Liver (tissue), 9 donors: ENCODE results near the gene EPB42. TPM values are rescaled to one million over a fixed set of nuclear protein-coding genes. Genes with fewer than 3 reads are reported as not detected.

Experiments
- DNase-seq: peaks from one replicate; pipeline ENCODE4 v3.0.0-alpha.2; 2017; ENCODE audit warnings: low spot score
- H3K27ac ChIP-seq, 2 donors: one replicate each; pipeline ENCODE4 v1.7.0; 2013; ENCODE audit warnings: inconsistent platforms in 2 of 2, low read length in 2 of 2, control low read depth in 1 of 2, low read depth in 1 of 2, mild to moderate bottlenecking in 1 of 2
- H3K27me3 ChIP-seq, 4 donors: one replicate each; pipeline versions ENCODE4 v1.6.1 to v1.7.0; 2013; ENCODE audit warnings: low read length in 3 of 4, inconsistent platforms in 1 of 4, mild to moderate bottlenecking in 1 of 4, moderate library complexity in 1 of 4; ENCODE audit not compliant: control insufficient read depth in 4 of 4, insufficient read depth in 4 of 4
- H3K36me3 ChIP-seq, 4 donors: one replicate each; pipeline versions ENCODE4 v1.6.1 to v1.7.0; 2013; ENCODE audit warnings: low read length in 3 of 4, mild to moderate bottlenecking in 3 of 4, low read depth in 1 of 4, moderate library complexity in 1 of 4; ENCODE audit not compliant: control insufficient read depth in 4 of 4, insufficient read depth in 3 of 4
- H3K4me1 ChIP-seq, 4 donors: one replicate each; pipeline versions ENCODE4 v1.6.1 to v1.7.0; 2013; ENCODE audit warnings: low read length in 3 of 4, mild to moderate bottlenecking in 3 of 4, moderate library complexity in 1 of 4; ENCODE audit not compliant: control insufficient read depth in 4 of 4, insufficient read depth in 4 of 4
- H3K4me3 ChIP-seq, 3 donors: one replicate each; pipeline versions ENCODE4 v1.6.1 to v1.7.0; 2013; ENCODE audit warnings: low read length in 3 of 3, control low read depth in 1 of 3, low read depth in 1 of 3, mild to moderate bottlenecking in 1 of 3
- H3K9ac ChIP-seq, 2 donors: one replicate each; pipeline ENCODE4 v1.7.0; 2013; ENCODE audit warnings: low read length in 2 of 2, mild to moderate bottlenecking in 2 of 2, moderate library complexity in 2 of 2, control low read depth in 1 of 2, low read depth in 1 of 2
- H3K9me3 ChIP-seq, 4 donors: one replicate each; pipeline versions ENCODE4 v1.6.1 to v1.7.0; 2013; ENCODE audit warnings: low read length in 3 of 4; ENCODE audit not compliant: control insufficient read depth in 4 of 4
- ATF3 ChIP-seq: IDR thresholded peaks from 2 replicates; pipeline ENCODE4 v1.6.1; 2016; ENCODE audit warnings: antibody characterized with exemption
- CTCF ChIP-seq: fragments of 150-350 bp; IDR thresholded peaks from 2 replicates; pipeline ENCODE4 v1.5.1; 2017; ENCODE audit warnings: improper control_type of control experiment, low read depth, low read length; ENCODE audit not compliant: missing input control
- FOXA1 ChIP-seq: IDR thresholded peaks from 2 replicates; pipeline ENCODE4 v1.6.1; 2016; ENCODE audit warnings: antibody characterized with exemption
- FOXA2 ChIP-seq: IDR thresholded peaks from 2 replicates; pipeline ENCODE4 v1.6.1; 2016; ENCODE audit warnings: antibody characterized with exemption
- GABPA ChIP-seq, 2 donors: IDR thresholded peaks in 1 of 2; conservative IDR thresholded peaks in 1 of 2; 2 replicates each; pipeline ENCODE4 v1.6.1; 2016; ENCODE audit warnings: antibody characterized with exemption in 2 of 2, mild to moderate bottlenecking in 1 of 2, moderate library complexity in 1 of 2
- HNF4A ChIP-seq, 2 donors: conservative IDR thresholded peaks; 2 replicates each; pipeline ENCODE4 v1.6.1; 2016; ENCODE audit warnings: antibody characterized with exemption in 2 of 2, mild to moderate bottlenecking in 2 of 2
- HNF4G ChIP-seq: IDR thresholded peaks from 2 replicates; pipeline ENCODE4 v1.6.1; 2016; ENCODE audit warnings: antibody characterized with exemption
- JUND ChIP-seq, 2 donors: IDR thresholded peaks; 2 replicates each; pipeline ENCODE4 v1.6.1; 2016; ENCODE audit warnings: antibody characterized with exemption in 2 of 2
- NR2F2 ChIP-seq: IDR thresholded peaks from 2 replicates; pipeline ENCODE4 v1.6.1; 2016; ENCODE audit warnings: antibody characterized with exemption
- RAD21 ChIP-seq, 2 donors: IDR thresholded peaks; 2 replicates each; pipeline ENCODE4 v1.6.1; 2016; ENCODE audit warnings: antibody characterized with exemption in 2 of 2, mild to moderate bottlenecking in 2 of 2
- RXRA ChIP-seq, 2 donors: IDR thresholded peaks; 2 replicates each; pipeline ENCODE4 v1.6.1; 2017 to 2018; ENCODE audit warnings: antibody characterized with exemption in 2 of 2, mild to moderate bottlenecking in 1 of 2
- SP1 ChIP-seq: IDR thresholded peaks from 2 replicates; pipeline ENCODE4 v1.6.1; 2018; ENCODE audit warnings: antibody characterized with exemption, mild to moderate bottlenecking
- TAF1 ChIP-seq: conservative IDR thresholded peaks from 2 replicates; pipeline ENCODE4 v1.6.1; 2016; ENCODE audit warnings: antibody characterized with exemption, mild to moderate bottlenecking
- YY1 ChIP-seq: IDR thresholded peaks from 2 replicates; pipeline ENCODE4 v1.6.1; 2016; ENCODE audit warnings: antibody characterized with exemption, mild to moderate bottlenecking
- ZBTB33 ChIP-seq: IDR thresholded peaks from 2 replicates; pipeline ENCODE4 v1.6.1; 2016; ENCODE audit warnings: antibody characterized with exemption
- WGBS: extraction: QIAGEN DNeasy Blood & Tissue Kit; methylation state at CpG from one replicate; pipeline ENCODE4 v1.1.7; 2013; 5-methylcytosine and 5-hydroxymethylcytosine counted together
- polyA plus RNA-seq, 2 donors: library from polyadenylated mRNA; stranded (reverse) in 1 of 2; unstranded in 1 of 2; fragments of 200-250 nt in 1 of 2; fragments of >200 nt in 1 of 2; fragmentation: Nextera tagmentation in 1 of 2; extraction: Ambion mirVana in 1 of 2; gene quantifications; one replicate each; pipeline versions ENCODE4 v1.2.1 to v1.2.3, GENCODE V29; 2013 to 2015
- total RNA-seq, 2 donors: library from RNA; depleted of rRNA; stranded (reverse); fragments of >200 nt; gene quantifications; one replicate each; pipeline ENCODE4 v1.2.3, GENCODE V29; 2014
- donor health status: healthy.
- donor health status: healthy.
- donor health status: healthy.
- donor health status: healthy.
- donor health status: healthy.

The EPB42 gene
- total and polyA plus RNA-seq, 4 donors = 0.02 to 247 TPM; not detected in 2

- peaks cover 0 to 5% (median 0%) of the 10 kb centered on the region in 4 donors for H3K4me1 ChIP-seq
- no peaks in the 10 kb centered on the region for H3K36me3 ChIP-seq
- WGBS = 89% methylated on average over 16 of the region's 16 CpGs
These were observed 589 bp downstream of the EPB42 start for GRCh38 chr15:43219929-43220928.

GRCh38 chr15:43218908-43219706 lies 1.7 kb downstream of the EPB42 start:
- H3K9ac ChIP-seq = no peak overlapping the region
- no peaks in the 10 kb centered on the region for H3K27me3 ChIP-seq
- 55% methylated on average over 13 of the region's 13 CpGs for WGBS
- H3K4me3 ChIP-seq = no peak overlapping the region
- no peak overlapping the region for H3K27ac ChIP-seq
- H3K36me3 ChIP-seq = no peaks in the 10 kb centered on the region
- peaks cover 0 to 5% (median 0%) of the 10 kb centered on the region in 4 donors for H3K4me1 ChIP-seq
- DNase-seq = peak; percentile 79
- no peaks in the 10 kb centered on the region for H3K9me3 ChIP-seq
- TF ChIP-seq NR2F2 = no peak
- TF ChIP-seq JUND (IDR thresholded peaks at IDR 0.05) = no peak
- no peak for TF ChIP-seq TAF1
- TF ChIP-seq RAD21 (IDR thresholded peaks at IDR 0.05) = no peak
- no peak for TF ChIP-seq SP1
- no peak for TF ChIP-seq ZBTB33
- no peak for TF ChIP-seq FOXA2
- TF ChIP-seq ATF3 = no peak
- TF ChIP-seq GABPA (IDR thresholded peaks at IDR 0.05 in 1 of 2, conservative IDR thresholded peaks at IDR 0.05 in 1 of 2) = no peak

More at GRCh38 chr15:43219929-43220928, 589 bp downstream of the EPB42 start:
- Histone ChIP-seq H3K4me3 (no peak overlapping the region), H3K9me3 (no peaks in the 10 kb centered on the region), H3K9ac (no peak overlapping the region), H3K27me3 (no peaks in the 10 kb centered on the region), H3K27ac (no peak overlapping the region)
- peak; percentile 64 for DNase-seq
- TF ChIP-seq FOXA1 (no peak), GABPA (IDR thresholded peaks at IDR 0.05 in 1 of 2, conservative IDR thresholded peaks at IDR 0.05 in 1 of 2) (no peak), HNF4A (conservative IDR thresholded peaks at IDR 0.05) (no peak), CTCF (no peak), SP1 (no peak), HNF4G (no peak), RXRA (IDR thresholded peaks at IDR 0.05) (no peak), YY1 (no peak), RAD21 (IDR thresholded peaks at IDR 0.05) (no peak)
